Measurements from ENCODE around the gene ATF7. TPM values are rescaled to one million over a fixed set of nuclear protein-coding genes. Genes with fewer than 3 reads are reported as not detected.
"Not testable (repeated sequence)": the region's sequence is repeated elsewhere in the genome, so short reads cannot be mapped to it uniquely, and the experiment has no call there.

Gene ATF7
- total RNA-seq, result 53.3 TPM

GRCh38 chr12:53625946-53626701 is at the start of gene ATF7:
ATF7 (minus strand) TSS chr12:53626382; CDS start chr12:53601000, 25,382 bp downstream.
- DNase-seq (ENCODE audit: low spot score), result peak; percentile 98

DNA sequence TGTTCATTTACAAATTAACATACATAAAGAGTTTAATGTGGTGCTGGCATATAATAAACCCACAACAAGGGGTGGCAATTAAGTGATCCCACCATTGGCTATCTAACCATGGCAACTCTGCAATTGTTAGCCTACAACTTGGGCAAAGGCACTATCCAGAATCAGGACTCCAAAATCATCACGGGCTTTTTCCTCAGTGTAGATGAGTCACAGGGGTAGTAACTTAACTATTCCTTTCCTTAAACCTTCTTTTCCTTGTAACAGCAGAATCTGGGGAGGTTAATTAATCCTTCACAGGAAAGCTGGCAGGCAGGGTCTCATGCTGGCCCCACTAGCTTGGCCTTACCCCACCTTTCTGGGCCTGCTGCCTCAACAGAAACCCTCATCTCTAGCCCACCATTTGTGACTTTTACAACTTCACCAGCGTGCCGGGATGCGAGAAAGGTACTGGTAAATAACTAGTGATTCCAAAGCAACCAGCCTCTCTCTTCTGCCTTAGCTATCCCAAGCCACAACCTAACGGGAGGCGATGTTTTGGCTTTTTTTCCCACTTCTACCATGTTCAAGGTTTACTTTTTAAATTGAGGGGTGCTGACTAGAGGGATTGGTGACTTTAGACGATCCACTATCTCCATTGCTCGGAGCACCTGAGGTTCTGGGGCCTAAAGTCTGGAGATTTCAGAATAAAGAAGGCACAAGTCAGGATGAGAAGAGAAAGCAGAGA is 49.0 kb upstream of the ATF7 start:
- DNase-seq (ENCODE audit: low spot score), result no peak

GRCh38 chr12:53670971-53671370 is 44.8 kb upstream of the ATF7 start:
- no peak for DNase-seq (ENCODE audit: low spot score)

DNA sequence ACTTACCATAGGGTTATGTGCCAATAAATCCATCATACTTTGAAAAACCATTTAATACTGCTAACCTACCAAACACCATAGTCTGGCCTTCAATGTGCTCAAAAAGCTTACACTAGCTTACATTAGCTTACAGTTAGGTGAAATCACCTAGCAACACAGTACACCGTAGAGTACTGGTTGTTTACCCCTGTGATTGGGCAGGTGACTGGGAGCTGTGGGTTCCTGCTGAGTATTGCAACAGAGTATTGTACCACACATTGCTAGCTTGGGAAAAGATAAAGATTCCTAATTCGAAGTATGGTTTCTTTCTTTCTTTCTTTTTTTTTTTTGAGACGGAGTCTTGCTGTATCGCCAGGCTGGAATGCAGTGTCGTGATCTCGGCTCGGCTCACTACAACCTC is 44.1 kb upstream of the ATF7 start:
- DNase-seq (ENCODE audit: low spot score), result no peak

DNA sequence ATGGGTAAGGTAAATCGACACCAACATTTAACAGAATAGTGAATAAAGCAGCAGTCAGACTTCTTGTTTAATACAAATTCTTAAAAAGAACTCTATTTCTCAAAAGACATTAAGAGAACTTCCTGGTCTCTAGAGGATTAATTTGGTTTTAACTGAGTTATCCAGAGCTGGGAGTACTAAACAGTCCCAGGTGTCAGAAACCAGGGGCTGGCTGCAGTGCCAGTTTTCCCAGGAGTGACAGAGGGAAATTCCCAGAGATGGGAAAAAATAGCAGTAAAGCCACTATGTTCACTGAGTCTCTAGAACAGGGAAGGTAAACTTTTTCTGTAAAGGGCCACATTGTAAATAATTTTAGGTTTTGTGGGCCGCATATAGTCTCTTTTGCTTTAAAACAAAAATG is 40.9 kb upstream of the ATF7 start:
- no peak for DNase-seq (ENCODE audit: low spot score)

DNA sequence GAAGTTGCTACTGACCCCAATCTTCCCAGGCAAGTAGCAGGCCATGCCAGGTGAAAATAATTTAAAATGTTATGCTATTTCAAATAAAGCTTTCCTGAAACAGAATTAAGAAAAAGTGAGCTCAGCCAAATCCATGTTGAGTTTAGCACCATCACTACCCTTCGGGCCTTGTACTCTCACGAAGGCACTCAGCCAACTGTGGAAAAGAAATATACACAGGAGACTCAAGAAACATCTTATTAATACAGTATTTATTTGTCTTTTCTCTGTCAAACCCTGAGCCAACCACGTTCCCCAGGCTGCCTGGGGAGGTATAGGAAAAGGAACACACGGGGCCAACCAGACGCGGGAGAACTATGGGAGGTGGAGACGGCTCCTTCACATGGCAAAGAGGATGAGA is 38.8 kb upstream of the ATF7 start:
- no peak for DNase-seq (ENCODE audit: low spot score)

DNA sequence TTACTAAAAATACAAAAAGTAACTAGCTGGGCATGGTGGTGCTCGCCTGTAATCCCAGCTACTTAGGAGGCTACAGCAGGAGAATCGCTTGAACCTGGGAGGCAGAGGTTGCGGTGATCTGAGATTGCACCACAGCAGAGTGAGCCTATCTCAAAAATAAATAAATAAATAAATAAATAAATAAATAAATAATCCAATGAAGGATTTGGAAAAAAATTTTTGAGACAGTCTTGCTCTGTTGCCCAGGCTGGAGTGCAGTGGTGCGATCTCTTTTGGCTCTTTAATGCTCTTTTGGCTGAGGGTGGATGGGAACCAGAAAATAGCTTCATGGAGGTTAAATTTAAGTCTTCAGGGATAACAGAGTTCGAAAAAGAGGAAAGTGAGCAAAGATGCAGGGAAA is 38.0 kb upstream of the ATF7 start:
- no peak for DNase-seq (ENCODE audit: low spot score)

DNA sequence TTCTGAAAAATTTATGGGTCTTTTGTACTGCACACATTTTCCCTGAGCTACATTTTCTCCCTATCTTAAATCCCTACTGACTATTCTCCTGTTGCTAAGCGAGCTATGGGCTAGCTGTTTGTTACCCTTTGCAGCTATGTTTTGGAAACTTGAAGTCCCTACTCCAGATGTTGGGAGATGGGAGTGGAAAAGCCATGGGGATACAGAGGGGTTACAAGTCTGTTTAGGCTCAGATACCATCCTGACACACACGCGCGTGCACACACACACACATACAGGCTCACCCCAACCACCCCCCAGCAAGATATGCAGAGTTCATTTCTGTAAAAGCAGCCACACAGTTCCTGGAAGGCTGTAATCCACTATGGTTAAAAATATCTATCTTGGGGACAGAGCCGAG is 33.9 kb upstream of the ATF7 start:
- peak; percentile 21 for DNase-seq (ENCODE audit: low spot score)

DNA sequence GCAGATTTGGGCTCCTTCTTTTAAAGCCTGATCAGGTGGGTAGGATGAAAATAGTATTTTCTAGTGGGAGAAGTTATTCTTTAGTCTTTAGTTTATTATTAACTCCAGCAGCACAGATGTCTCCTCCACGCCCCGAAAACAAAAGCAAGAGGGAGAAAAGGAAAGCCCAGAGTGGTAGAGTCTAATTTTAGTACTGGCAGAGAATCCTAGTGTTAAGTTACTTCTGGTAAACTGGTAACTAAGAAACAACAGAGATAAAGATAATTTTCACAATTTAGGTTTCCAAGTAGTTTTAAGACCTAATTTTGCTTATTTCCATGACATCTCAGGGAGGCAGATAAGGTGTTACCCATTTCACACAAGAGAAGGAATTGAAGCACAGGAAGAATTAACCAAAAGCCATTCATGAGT is 33.4 kb upstream of the ATF7 start:
- DNase-seq (ENCODE audit: low spot score), result no peak

GRCh38 chr12:53659011-53659551 is 32.9 kb upstream of the ATF7 start:
- DNase-seq (ENCODE audit: low spot score), result peak; percentile 80

DNA sequence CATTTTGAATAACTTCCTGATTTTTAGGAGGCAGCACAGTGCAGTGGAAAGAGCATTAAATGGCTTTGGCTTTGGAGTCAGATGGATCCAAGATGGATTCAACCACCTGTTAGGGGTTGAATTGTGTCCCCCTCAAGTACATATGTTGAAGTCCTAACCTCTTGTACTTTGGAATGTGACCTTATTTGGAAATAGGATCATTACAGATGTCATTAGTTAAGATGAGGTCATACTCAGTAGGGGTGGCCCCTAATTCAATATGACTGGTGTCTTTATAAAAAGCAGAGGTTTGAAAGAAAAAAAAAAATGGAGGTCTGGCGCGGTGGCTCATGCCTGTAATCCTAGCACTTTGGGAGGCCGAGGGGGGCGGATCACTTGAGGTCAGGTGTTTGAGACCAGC is 30.9 kb upstream of the ATF7 start:
- DNase-seq (ENCODE audit: low spot score), result no peak

- DNase-seq (ENCODE audit: low spot score), result no peak
Observed at GRCh38 chr12:53653595-53653994, 27.4 kb upstream of the ATF7 start.

DNA sequence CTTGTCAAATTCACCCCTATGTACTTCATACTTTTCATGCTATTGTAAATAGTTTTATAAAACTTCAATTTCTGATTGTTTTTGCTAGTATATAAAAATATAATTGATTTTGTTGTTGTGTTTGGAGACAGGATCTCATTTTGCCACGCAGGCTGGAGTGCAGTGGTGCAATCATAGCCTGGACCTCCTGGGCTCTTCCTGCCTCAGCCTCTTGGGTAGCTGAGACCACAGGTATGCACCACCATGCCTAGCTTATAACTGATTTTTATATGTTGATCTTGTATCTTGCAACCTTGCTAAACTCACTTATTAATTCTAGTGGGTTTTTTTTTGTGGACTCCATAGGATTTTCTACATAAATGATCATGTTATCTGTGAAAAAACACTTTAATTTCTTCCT is 26.2 kb upstream of the ATF7 start:
- DNase-seq (ENCODE audit: low spot score), result no peak

- no peak for DNase-seq (ENCODE audit: low spot score)
Observed at GRCh38 chr12:53651737-53652136, 25.6 kb upstream of the ATF7 start.

DNA sequence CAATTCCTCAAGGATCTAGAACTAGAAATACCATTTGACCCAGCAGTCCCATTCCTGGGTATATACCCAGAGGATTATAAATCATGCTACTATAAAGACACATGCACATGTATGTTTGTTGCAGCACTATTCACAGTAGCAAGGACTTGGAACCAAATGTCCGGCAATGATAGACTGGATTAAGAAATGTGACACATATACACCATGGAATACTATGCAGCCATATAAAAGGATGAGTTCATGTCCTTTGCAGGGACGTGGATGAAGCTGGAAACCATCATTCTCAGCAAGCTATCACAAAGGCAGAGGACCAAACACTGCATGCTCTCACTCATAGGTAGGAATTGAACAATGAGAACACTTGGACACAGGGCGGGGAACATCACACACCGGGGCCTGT is 20.1 kb upstream of the ATF7 start:
- not testable (repeated sequence) for DNase-seq (ENCODE audit: low spot score)

DNA sequence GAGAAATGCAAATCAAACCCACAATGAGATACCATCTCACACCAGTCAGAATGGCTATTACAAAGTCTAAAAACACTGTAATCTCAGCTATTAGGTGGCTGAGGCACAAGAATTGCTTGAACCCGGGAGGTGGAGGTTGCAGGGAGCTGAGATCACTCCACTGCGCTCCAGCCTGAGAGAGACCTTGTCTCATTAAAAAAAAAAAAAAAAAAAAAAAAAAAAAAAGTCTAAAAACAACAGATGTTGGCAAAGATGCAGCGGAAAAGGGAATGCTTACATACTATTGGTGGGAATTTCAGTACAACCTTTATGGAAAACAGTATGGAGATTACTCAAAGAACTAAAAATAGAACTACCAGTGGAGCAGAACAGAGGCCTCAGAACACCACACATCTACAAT is 19.0 kb upstream of the ATF7 start:
- no peak for DNase-seq (ENCODE audit: low spot score)

- no peak for DNase-seq (ENCODE audit: low spot score)
Observed at GRCh38 chr12:53644133-53644532, 18.0 kb upstream of the ATF7 start.

GRCh38 chr12:53643232-53643979 is 17.2 kb upstream of the ATF7 start:
- no peak for DNase-seq (ENCODE audit: low spot score)

DNA sequence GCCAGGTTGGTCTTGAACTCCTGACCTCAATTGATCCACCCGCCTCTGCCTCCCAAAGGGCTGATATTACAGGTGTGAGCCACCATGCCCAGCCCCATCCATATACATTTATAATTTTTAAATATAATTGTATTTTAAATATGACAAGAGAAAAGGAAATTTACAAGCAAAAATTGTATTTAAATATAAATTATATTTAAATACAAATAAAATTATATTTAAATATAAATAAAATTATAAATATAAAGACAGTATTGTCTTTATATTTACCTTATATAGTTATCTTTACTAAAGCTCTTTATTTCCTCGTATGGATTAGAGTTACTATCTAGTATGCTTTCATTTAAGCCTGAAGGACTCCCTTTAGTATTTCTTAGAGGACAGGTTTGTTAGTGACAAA is 11.9 kb upstream of the ATF7 start:
- no peak for DNase-seq (ENCODE audit: low spot score)

DNA sequence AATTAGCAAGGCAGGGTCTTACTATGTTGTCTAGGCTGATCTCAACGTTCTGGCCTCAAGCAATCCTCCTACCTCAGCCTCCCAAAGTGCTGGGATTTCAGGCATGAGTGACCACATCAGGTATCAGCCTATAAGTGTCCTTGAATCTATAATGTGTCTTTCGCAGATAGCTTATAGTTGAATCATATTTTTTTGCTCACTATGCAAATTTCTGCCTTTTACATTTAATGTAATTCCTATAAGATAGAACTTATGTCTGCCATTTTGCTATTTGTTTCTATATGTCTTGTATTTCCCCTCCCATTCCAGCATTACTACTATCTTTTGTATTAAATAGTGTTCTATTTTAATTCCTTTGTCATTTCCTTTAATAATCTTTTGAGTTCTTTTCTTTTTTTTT is 10.5 kb upstream of the ATF7 start:
- DNase-seq (ENCODE audit: low spot score), result no peak

GRCh38 chr12:53635708-53636107 is 9.5 kb upstream of the ATF7 start:
- DNase-seq (ENCODE audit: low spot score), result not testable (repeated sequence)

- no peak for DNase-seq (ENCODE audit: low spot score)
Observed at GRCh38 chr12:53631721-53632120, 5.5 kb upstream of the ATF7 start.

Data from mucosa of gallbladder (tissue), 1 donor.